Sigmoid colon (tissue), 4 donors: ENCODE measurements around the gene COBL.

Experiments
- CTCF ChIP-seq, 4 experiments: fragments of 450-650 bp in 3 of 4; fragments of 200-600 bp in 1 of 4; IDR thresholded peaks; one replicate each; pipeline ENCODE4 v1.5.1; 2016 to 2019; ENCODE audit warnings: antibody characterized with exemption in 4 of 4, mild to moderate bottlenecking in 3 of 4, moderate library complexity in 2 of 4
- EP300 ChIP-seq, 4 donors: sonication (generic); formaldehyde crosslinking; IDR thresholded peaks; one replicate each; pipeline ENCODE4 v1.6.1; 2017; ENCODE audit warnings: antibody characterized with exemption in 4 of 4
- POLR2A ChIP-seq, 2 donors: fragments of 450-650 bp; IDR thresholded peaks; one replicate each; pipeline ENCODE4 v1.6.1; 2016; ENCODE audit warnings: antibody characterized with exemption in 2 of 2, mild to moderate bottlenecking in 2 of 2, moderate library complexity in 2 of 2
- POLR2AphosphoS5 ChIP-seq, 4 donors: sonication (generic); formaldehyde crosslinking; IDR thresholded peaks; one replicate each; pipeline ENCODE4 v1.6.1; 2017; ENCODE audit warnings: antibody characterized with exemption in 4 of 4

GRCh38 chr7:51286401-51286800, 30.2 kb downstream of the COBL start:
- no peak for TF ChIP-seq CTCF (IDR thresholded peaks at IDR 0.05)
- TF ChIP-seq POLR2A (IDR thresholded peaks at IDR 0.05) = no peak
- no peak for TF ChIP-seq EP300 (IDR thresholded peaks at IDR 0.05)
- no peak for TF ChIP-seq POLR2AphosphoS5 (IDR thresholded peaks at IDR 0.05)
